Hematopoietic multipotent progenitor cell treated with erythropoietin and hydrocortisone succinate and interleukin-3 and kit ligand, for 8 days (in vitro differentiated cells): ENCODE measurements around the gene NETO1.

Experiments
- DNase-seq: peaks from one replicate; pipeline ENCODE4 v3.0.0-alpha.2; 2015

The NETO1 gene, protein sequence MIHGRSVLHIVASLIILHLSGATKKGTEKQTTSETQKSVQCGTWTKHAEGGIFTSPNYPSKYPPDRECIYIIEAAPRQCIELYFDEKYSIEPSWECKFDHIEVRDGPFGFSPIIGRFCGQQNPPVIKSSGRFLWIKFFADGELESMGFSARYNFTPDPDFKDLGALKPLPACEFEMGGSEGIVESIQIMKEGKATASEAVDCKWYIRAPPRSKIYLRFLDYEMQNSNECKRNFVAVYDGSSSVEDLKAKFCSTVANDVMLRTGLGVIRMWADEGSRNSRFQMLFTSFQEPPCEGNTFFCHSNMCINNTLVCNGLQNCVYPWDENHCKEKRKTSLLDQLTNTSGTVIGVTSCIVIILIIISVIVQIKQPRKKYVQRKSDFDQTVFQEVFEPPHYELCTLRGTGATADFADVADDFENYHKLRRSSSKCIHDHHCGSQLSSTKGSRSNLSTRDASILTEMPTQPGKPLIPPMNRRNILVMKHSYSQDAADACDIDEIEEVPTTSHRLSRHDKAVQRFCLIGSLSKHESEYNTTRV

DNA sequence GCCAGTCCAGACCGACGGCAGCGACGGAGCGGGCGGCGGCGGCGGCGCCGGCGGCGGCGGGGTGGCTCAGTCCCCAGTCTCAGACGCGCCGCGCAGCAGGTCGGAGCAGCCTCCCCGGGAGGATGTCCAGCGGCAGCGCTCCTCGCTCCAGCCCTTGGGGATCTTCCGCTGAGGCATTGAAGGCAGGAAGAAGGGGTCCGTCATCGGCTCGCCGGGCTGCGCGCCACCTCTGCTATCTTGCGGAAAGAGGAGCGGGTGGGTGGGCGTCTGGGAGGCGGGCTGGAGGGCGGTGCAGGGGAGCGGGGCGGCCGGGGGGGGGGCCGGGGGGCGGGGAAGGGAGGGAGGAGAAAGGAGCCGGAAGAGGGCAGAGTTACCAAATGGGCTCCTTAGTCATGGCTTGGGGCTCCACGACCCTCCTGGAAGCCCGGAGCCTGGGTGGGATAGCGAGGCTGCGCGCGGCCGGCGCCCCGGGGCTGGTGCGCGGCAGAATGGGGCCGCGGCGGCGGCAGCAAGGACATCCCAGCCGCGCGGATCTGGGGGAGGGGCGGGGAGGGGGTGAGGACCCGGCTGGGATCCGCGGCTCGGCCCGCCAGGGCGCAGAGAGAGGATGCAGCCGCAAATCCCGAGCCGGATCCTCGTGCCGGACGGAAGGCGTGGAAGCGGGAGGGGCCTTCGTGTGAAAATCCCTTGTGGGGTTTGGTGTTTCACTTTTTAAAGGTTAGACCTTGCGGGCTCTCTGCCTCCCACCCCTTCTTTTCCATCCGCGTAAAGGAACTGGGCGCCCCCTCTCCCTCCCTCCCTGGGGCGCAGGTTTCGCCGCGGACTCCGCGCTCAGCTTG, at the start of gene NETO1:
Gene NETO1 (minus strand): TSS at position 242 of the 839 bp plus-strand sequence. CDS start 696 bp downstream, outside the sequence.
- no peak for DNase-seq

DNA sequence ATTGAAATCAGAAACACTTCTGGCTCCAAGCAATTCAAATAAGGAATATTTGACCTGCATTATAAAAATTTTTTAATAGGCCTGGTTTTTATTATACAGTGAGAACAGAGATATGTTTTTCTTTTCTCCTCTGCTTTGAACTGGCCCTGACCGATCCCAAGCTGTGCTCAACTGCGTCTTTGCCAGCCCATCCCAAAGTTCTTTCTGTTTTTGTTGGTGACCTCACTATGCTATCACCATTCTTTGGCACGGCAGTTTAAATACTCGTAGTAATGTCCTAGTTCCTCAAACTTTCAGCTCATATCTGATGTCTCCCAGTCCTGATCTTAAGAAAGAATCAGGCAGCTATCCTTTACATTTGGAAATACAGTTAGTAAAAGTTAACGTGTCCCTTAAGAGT, 42.3 kb upstream of the NETO1 start:
- DNase-seq: no peak

DNA sequence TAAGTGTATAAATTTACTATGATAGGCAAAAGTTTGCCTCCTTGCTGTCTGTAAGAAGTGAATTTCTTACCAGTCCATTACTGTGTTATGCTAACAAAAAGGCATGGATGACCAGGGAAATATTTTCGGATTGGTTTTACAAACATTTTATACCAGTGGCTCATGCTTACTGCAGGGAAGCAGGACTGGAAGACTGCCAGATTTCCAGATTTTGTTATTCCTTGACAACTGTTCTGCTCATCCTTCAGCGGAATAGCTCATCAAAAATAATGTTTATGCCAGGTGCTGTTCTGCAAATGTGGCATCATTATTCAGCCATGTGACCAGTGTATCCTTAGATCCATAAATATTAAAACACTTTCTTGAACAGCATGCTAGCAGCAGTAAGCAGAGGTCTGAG, 40.4 kb upstream of the NETO1 start:
- no peak for DNase-seq

DNA sequence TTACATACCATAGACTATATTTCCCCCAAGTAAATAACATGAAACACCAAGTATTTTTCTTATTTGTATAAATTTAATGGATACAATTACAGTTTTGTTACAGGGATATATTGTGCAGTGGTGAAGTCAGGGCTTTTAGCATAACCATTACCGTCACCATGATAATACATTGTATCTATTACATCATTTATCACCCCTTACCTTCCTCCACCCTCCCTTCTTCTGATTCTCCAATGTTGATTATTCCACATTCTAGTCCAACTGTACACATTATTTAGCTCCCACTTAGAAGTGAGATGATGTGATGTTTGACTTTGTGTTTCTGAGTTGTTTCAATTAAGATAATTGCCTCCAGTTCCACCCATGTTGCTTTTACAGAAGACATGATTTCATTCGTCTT, 35.2 kb upstream of the NETO1 start:
- no peak for DNase-seq

DNA sequence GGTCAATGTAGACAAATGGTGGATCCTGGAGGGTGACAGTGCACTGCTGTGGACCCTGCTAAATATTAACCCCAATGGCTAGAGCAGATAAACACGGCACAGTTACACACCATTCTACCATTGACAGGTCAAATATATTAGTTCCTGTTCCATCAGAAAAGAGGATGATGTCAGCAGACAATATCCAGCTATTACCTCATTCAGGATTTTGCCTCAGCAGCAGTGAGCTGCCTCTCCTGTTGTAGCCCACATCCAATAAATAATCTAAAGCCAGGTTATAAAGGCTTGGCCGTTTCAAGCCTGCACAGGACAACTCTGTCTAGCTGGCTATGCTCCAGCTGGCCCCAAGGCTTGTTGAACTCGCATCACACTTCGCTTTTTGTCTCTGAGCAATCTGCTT, 31.6 kb upstream of the NETO1 start:
- no peak for DNase-seq

DNA sequence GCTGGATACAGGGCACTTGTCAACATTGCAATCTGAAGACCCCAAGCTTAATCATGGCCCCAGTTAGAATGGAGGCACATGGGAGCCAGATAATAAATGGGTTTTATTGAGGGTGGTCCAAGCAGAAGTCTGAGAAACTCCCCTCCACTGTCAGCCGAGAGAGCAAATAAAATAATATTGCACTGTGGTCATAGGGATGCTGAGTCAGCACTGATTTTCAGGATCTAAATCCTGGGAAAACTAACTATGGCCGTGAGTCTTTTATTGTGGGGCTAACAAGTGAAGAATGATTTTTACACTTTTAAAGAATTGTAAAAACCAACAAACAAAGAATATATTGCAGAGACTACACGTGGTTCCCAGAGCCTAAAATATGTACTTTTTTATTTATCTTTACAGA, 31.1 kb upstream of the NETO1 start:
- no peak for DNase-seq

DNA sequence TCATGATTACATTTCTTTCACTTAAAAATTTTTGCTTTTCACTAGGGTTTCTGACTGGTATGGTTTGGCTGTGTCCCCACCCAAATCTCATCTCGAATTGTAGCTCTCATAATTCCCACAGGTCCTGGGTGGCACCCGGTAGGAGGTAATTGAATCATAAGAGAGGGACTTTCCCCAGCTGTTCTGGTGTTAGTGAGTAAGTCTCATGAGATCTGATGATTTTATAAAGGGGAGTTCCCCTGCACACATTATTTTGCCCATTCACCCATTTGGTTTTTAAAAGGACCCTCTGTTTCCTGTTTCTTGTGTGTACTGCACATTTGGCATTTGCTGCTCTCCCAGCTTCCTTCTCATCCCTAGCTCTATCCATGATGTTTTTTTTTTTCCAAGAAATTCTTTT, 27.8 kb upstream of the NETO1 start:
- DNase-seq: no peak

DNA sequence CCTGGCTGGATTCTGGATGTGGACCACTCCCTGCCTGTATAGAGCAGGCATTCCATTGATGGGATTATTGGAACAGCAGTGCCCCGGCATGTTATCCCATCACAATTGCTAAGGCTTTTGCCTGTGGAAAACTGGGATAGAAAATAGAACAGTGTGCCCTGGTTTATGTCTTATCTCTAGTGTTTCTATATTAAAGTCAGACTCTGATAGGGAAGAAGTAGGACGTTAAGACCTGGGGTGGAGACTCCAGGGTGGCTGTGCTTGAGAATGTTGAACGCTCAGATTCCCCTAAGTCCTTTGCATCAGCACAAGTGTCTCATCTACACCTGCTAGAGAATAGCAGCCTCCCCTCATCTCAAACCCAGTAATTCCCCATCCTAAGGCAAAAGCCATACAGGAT, 10.8 kb upstream of the NETO1 start:
- DNase-seq: no peak

DNA sequence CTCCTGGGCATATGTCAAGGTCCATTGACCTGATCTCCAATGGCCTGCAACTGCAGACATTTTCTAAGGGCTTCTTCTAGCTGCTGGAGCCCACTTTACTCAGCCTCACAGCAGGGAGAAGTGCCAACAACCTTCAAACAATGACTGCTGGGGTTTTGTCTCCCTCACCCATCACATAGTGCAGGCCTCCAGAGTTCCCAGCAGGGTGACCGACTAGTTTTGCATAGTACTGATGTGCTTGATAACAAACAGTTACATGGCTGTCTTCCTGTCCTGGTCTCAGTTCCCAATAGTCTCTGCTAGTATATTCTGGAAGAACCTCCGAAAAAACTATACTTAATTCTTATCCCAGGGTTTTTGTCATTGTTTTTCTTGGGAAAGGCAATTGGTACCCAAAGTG, 10.4 kb upstream of the NETO1 start:
- no peak for DNase-seq

DNA sequence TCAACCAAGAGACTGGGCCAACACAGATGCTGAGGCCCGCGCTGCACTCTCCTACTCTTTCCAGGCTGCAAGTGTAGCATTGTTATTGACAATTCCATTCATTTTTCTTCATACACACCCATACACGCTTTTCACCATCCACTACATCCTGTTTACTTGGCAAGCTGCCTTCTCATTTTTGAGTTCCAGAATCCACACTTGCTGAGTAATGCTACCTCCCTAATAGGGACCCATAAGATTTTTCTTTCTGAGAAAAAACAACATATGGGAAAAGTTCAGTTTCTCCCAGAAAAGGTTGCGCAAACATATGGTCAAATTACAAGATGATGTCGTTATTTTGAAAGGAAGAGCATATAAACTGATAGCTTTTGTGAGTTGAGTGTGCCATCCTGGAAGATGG, 3.3 kb upstream of the NETO1 start:
- DNase-seq: no peak

DNA sequence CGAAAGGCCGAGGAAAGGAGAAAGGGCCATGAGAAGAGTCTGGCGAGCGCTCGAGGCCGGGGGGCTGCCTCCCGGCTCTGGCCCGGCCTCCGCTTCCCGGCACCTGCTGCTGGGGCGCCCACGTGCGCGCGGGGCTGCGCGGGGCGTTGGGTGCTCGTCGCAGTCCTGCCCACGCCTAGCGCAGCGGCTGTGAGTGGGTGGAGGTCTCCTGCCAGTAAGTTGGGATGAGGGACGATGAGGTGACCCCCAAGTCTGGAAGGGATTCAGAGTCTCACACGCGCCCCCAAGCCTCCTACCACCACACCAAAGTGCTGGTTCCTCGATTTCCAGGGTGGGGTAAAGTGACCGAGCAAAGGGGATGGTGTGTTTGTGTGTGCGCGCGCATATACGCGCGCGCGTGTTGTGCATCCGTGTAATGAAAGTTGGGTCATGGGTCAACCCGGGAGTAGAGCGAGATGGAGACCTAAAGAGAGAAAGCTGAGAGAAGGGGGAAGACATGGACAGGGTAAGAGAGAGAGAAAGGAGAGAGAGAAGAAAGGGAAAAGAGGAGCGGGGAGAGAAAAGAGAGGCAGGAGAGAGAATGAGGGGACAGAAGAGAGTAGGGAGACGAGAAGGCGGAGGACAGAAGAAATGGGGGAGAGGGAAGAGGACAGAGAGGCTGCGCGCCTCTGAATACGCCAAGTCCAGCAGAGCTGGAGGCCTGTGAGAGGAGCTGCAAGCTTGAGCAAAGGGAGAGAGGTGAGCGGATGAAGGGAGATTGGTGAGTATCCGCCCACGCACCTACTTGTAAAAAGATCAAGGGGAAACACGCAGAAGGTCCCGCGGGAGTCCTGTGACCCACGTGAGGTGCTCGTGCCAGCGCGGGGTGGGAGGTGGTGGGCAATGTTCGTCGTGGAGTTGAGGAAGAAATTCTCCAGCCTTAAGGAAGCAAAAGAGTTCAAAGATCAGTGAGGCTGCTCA, 1.7 kb upstream of the NETO1 start:
- no peak for DNase-seq

DNA sequence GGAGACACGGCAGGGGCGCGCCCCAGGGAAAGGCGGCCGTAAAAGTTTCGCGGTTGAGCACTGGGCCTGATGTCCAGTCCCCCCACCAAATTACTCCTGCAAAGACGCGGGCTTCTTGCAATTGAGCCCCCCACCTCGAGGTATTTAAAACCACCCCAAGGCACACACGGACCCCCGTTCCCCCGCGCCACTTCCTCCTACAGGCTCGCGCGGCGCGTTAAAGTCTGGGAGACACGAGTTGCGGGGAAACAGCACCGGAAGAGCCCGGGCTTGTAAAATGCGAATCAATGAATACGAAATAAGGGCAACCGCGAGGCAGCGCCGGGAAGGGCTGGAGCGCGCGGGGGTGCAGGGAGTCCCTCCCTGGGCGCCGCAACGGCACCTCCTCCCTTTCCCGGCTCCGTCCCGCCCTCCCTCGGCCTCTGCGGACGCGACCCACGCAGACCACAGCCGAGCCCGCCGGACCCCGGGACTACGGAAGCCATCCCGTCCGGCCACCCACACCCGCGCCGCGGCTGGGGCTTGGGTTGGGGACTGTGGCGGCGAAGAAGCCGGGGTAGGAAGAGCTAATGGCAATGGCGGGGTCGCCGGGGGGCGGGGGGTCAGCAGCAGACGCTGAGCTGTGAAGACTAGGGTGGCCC, 918 bp upstream of the NETO1 start:
- DNase-seq: no peak

DNA sequence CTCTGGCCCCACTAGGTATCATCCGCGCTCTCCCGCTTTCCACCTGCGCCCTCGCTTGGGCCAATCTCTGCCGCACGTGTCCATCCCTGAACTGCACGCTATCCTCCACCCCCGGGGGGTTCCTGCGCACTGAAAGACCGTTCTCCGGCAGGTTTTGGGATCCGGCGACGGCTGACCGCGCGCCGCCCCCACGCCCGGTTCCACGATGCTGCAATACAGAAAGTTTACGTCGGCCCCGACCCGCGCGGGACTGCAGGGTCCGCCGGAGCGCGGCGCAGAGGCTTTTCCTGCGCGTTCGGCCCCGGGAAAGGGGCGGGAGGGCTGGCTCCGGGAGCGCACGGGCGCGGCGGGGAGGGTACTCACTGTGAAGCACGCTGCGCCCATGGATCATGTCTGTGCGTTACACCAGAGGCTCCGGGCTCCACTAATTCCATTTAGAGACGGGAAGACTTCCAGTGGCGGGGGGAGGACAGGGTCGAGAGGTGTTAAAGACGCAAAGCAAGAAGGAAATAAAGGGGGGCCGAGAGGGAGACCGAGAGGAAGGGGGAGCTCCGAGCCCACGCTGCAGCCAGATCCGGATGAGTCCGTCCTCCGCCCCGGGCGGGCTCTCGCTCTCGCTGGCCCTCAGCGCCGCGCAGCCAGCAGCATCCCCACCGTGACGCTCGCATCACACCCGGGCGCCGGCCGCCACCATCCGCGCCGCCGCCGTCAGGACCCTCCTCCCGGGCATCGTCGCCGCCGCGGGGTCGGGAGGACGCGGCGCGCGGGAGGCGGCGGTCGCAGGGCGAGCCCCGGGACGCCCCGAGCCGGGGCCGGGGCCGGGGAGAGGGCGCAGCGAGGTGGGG, 664 bp downstream of the NETO1 start:
- DNase-seq: no peak

DNA sequence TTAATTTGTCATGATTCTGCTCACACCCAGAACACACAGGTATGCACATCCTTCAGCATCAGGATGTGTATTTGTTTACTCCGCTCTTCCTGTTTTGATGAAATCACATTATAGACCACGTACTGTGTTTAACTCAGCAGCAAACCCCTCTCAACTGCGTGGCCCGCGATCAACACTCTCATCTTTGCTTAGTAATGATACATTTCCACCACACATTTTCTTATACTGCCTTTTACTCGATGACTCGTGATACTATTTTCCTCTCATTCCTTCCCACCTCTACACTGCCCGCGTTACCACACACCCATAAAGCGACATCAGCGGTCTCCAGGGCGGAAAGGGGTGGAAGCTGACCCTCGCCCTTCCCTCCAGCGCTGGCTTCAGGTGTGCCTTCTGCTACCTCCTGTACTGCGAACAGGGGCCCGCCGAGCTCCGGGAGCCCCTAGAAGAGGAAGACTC, 1.3 kb downstream of the NETO1 start:
- DNase-seq: no peak

DNA sequence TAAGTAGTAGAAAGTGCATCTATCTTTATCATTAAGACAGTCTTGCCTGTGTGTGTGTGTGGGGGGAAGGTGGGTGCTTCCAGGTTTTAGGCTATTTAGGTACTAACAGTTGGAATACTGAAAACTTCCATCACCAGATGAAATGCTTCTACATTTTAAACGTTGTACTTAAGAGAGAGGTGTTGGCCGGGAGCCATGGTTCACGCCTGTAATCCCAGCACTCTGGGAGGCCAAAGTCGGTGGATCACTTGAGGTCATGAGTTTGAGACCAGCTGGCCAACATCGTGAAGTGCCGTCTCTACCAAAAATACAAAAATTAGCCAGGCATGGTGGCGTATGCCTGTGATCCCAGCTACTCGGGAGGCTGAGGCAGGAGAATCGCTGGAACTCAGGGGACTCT, 4.0 kb downstream of the NETO1 start:
- no peak for DNase-seq

DNA sequence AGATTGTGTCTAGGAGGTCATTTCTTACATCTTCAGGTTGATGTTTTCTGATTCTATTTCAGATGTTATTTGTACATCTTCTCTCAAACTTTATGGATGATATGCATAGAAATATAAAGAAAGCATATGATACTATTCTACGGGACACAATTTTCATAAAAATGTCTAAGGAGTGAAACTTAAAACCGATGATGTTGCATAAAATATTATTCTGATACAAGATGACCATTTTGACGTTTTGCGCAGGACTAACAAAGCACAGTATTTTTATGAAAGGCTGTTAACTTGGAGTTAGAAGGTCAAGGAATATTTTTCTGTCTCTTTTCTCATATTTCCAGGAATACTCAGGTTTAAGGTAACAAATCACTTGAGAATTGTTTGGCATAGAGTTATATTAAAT, 8.7 kb downstream of the NETO1 start:
- DNase-seq: no peak

DNA sequence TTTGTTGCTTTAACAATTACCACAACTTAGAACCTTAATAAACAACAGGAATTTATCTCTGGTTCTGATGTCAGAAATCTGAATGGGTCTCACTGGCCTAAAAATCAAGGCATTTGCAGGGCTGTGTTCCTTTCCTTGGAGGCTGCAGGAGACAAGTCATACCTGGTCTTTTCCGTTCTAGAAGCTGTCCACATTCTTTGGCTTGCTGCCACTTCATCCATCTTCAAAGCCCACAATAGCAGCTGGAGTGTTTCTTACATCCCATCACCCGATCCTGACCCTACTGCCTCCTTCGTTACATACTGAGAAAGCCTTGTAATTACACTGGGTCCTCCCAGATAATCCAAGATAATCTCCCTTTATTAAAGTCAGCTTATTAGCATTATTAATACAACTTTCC, 18.1 kb downstream of the NETO1 start:
- DNase-seq: no peak

DNA sequence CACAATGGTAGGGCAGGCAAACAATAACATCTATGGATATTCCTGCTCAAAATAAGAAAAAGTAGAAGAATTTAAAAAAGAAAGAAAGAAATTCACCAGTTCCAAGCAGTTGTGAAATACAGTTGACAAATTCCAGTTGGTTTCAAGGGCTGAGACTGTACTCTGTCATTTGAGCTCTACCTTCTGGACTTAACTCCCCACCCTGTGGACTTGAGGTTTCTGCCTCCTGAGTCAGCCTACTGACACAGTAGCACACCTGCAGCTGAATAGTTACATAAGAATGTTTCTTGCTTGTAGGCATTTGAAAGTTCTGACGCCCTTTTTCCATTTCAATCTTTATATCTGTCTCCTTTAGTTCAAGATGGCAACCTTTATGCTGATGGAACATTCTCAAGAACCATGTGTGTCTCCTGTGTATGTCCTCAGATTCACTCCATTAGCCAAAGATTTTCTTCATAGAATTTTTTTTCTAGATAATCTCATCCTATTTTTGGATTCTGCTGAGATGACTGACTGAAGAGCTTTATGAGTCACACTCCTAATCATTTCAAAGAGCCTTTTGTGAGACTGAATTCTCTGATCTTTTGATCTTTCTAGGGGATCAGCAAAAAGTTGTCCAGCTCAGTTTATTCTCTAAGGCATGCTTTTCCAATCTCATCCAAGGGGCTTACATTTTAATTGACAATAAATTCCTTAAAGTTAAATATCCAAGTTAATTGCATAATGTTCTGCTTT, 19.1 kb downstream of the NETO1 start:
- DNase-seq: no peak

DNA sequence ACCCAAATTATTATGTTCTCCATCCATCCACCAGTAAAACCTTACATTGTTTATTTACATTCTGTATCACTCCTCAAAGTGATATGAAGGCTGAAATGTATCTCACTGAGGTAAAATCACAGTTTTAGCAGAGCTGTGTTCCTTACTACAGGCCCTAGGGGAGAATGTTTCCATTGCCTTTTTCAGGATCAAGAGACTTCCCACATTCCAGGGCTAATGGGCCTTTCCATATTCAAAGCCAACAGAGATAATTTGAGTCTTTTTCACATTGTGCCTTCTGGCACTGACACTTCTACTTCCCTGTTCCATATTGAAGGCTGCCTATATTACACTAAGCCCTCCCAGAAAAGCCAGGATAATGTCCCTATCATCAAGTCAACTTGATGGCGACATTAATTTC, 20.0 kb downstream of the NETO1 start:
- DNase-seq: no peak

DNA sequence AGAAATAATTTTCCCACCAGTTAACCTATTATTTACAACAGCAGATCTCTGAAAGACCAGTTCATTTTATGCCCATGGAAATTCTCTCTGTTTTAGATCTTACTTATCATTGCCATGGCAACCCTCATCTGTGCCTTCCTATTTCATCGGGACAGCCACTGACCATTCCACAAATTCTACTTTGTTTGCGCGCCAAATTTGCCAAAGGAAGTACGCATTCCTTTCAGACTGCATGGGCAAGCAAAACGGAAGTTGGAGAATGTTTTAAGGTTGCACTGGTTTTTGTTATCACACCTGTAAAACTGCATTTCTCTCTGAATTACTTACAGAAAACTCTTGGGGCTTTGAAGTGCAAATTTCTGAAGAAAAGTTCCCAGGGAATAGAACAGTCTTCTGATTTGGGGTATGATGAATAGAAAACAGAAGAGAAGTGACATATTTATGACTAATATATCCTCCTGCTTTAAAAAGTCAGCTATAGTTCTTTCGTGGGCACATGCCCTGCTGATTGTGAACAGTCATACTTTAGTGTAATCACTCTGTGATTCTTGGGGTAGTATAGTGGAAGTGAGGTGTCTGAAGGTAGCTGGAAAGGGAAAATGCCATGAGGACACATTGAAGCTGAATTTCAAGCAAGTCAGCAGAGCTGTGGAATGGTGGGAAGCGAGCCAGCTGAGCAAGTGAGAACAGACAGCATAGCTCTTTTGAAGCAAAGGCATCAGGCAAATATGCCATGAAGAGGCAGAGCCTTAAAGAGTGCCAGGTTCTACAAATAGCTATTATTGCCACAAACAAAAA, 20.9 kb downstream of the NETO1 start:
- DNase-seq: no peak
